Measurements from ENCODE around the gene TBC1D8B. TPM values are rescaled to one million over a fixed set of nuclear protein-coding genes. Genes with fewer than 3 reads are reported as not detected.

TBC1D8B gene
- total RNA-seq, 1 donor from 2014 or later: 1.2 TPM

DNA sequence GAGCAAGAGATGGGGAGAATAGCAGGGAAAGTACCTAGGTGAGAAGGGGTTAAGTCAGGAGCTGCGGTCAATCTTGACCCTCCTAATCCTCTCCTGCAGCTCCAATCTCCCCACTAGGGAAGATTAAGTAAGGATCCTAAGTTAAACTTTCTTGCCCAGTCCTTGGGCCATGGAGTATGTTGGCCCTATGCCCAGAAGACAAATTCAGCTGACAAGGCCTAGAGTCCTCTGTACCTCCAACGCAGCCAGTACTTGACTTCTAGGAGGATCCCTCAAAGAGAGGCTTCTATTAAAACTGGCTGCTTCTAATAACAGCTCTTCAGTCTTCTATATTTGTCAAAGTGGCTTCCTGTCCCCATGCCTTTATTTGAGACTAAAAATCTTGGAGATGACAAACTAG lies 119.2 kb downstream of the TBC1D8B start:
- TF ChIP-seq CTCF (conservative IDR thresholded peaks at IDR 0.05; ENCODE audit: low read depth, low read length): no peak
- DNase-seq (ENCODE audit: low read depth): no peak
- no peak overlapping the region for H3K4me3 ChIP-seq (ENCODE audit: low read depth, low read length)

Other genes starting within 250 kb of the TBC1D8B start
- 1.4 and 1.6 TPM in 2 replicates for gene RADX, start 190.7 kb upstream of the TBC1D8B start, total RNA-seq
- gene RNF128, start 76.0 kb upstream of the TBC1D8B start, total RNA-seq: 0.36 and 1.2 TPM in 2 replicates
- gene RIPPLY1, start 100.7 kb downstream of the TBC1D8B start, total RNA-seq: not detected in 2 replicates
- gene CLDN2, start 117.7 kb downstream of the TBC1D8B start, total RNA-seq: 0.06 TPM in 1 of 2 replicates, not detected in the other
- gene MORC4, start 197.5 kb downstream of the TBC1D8B start, total RNA-seq: 9.8 and 11.1 TPM in 2 replicates